Fibroblast of skin of right biceps (primary cell): ENCODE data around the gene CLCN1.
A peak's percentile ranks its signal among the peaks of the same experiment; 100 is the strongest.

Experiments
- DNase-seq: peaks from one replicate; pipeline ENCODE4 v3.0.0-alpha.2; 2013

CLCN1 gene

GRCh38 chr7:143296686-143297085 lies 19.2 kb upstream of the CLCN1 start:
- DNase-seq = peak; percentile 19

GRCh38 chr7:143299346-143299745 lies 16.6 kb upstream of the CLCN1 start:
- peak; percentile 34 for DNase-seq

GRCh38 chr7:143299840-143300239 lies 16.1 kb upstream of the CLCN1 start:
- DNase-seq = peak; percentile 9

- peak; percentile 15 for DNase-seq
Measured at GRCh38 chr7:143300959-143301935, 14.7 kb upstream of the CLCN1 start.

GRCh38 chr7:143303733-143304132 lies 12.2 kb upstream of the CLCN1 start:
- no peak for DNase-seq

GRCh38 chr7:143304938-143305337 lies 11.0 kb upstream of the CLCN1 start:
- DNase-seq = no peak

GRCh38 chr7:143305423-143306070 lies 10.4 kb upstream of the CLCN1 start:
- peak; percentile 34 for DNase-seq

GRCh38 chr7:143308632-143309031 lies 7.3 kb upstream of the CLCN1 start:
- DNase-seq = no peak

GRCh38 chr7:143314127-143314526 lies 1.8 kb upstream of the CLCN1 start:
- no peak for DNase-seq

- DNase-seq = no peak
Measured at GRCh38 chr7:143316492-143316891, 581 bp downstream of the CLCN1 start.

- DNase-seq = peak; percentile 34
Measured at GRCh38 chr7:143318661-143319060, 2.8 kb downstream of the CLCN1 start.

- DNase-seq = no peak
Measured at GRCh38 chr7:143320620-143321019, 4.7 kb downstream of the CLCN1 start.

GRCh38 chr7:143321242-143321641 lies 5.3 kb downstream of the CLCN1 start:
- no peak for DNase-seq

- no peak for DNase-seq
Measured at GRCh38 chr7:143321734-143322133, 5.8 kb downstream of the CLCN1 start.

- no peak for DNase-seq
Measured at GRCh38 chr7:143322760-143323633, 7.1 kb downstream of the CLCN1 start.

- no peak for DNase-seq
Measured at GRCh38 chr7:143323653-143324052, 7.7 kb downstream of the CLCN1 start.

GRCh38 chr7:143325240-143325639 lies 9.3 kb downstream of the CLCN1 start:
- DNase-seq = no peak

GRCh38 chr7:143327903-143328302 lies 12.0 kb downstream of the CLCN1 start:
- DNase-seq = no peak

- no peak for DNase-seq
Measured at GRCh38 chr7:143329471-143330170, 13.7 kb downstream of the CLCN1 start.

GRCh38 chr7:143331179-143331801 lies 15.4 kb downstream of the CLCN1 start:
- peak; percentile 78 for DNase-seq

GRCh38 chr7:143334244-143334643 lies 18.3 kb downstream of the CLCN1 start:
- DNase-seq = no peak

GRCh38 chr7:143337216-143337615 lies 21.3 kb downstream of the CLCN1 start:
- DNase-seq = no peak
